ENCODE measurements around the gene SLC29A3. TPM values are rescaled to one million over a fixed set of nuclear protein-coding genes. Genes with fewer than 3 reads are reported as not detected.

SLC29A3 gene
- total RNA-seq, 1 experiment from 2014 or later, result 9.2 TPM

GRCh38 chr10:71323407-71323806 is 4.3 kb downstream of the SLC29A3 start:
- Mint-ChIP-seq H3K36me3 (ENCODE audit: insufficient read depth in 1 of 3, low read depth in 3 of 3) (peaks cover 11 to 32% (median 24%) of the 10 kb centered on the region in 3 experiments; a peak in 6 of 7 replicates), H3K4me3 (no peak overlapping the region), H3K27ac (no peak overlapping the region; a peak in 1 of 7 replicates), H3K27me3 (ENCODE audit: low read depth) (no peaks in the 10 kb centered on the region), H3K4me1 (peaks cover 9% of the 10 kb centered on the region in 2 experiments), H3K9me3 (no peaks in the 10 kb centered on the region)
- Histone ChIP-seq H4K8ac (replicated peaks; ENCODE audit: insufficient read length, low read depth, low read length) (no peak overlapping the region), H2AK5ac (ENCODE audit: insufficient read length, low read length) (no peak overlapping the region), H4K5ac (ENCODE audit: insufficient read length, low read depth, low read length) (no peak overlapping the region), H3K14ac (ENCODE audit: insufficient read depth, low read length) (no peak overlapping the region), H2BK15ac (ENCODE audit: low read depth, low read length) (no peak overlapping the region), H4K20me1 (ENCODE audit: control insufficient read depth, insufficient read depth, insufficient read length) (no peaks in the 10 kb centered on the region), H3K23ac (ENCODE audit: insufficient read length, low read depth, low read length) (no peak overlapping the region), H2BK120ac (ENCODE audit: low read depth, low read length, poor library complexity, severe bottlenecking) (no peak overlapping the region), H3K27me3 (ENCODE audit: insufficient read depth, low read length) (no peaks in the 10 kb centered on the region), H3K56ac (ENCODE audit: insufficient read length, low read depth, low read length) (no peak overlapping the region), H2BK20ac (ENCODE audit: low read depth, low read length, poor library complexity, severe bottlenecking) (no peak overlapping the region), H2BK5ac (ENCODE audit: insufficient read length, low read length) (no peak overlapping the region), H2AFZ (ENCODE audit: low read length) (no peak overlapping the region), H3K79me1 (ENCODE audit: insufficient read depth, low read depth, low read length, poor library complexity, severe bottlenecking) (no peaks in the 10 kb centered on the region), H3K23me2 (ENCODE audit: insufficient read length, low read depth, low read length, poor library complexity, severe bottlenecking) (peaks cover 3% of the 10 kb centered on the region), H3K18ac (ENCODE audit: insufficient read length, low read depth, low read length) (no peak overlapping the region), H3K9ac (ENCODE audit: extremely low read depth, insufficient read length, low read length) (no peak overlapping the region), H3K4ac (ENCODE audit: low read depth, low read length) (no peak overlapping the region), H3K9me3 (ENCODE audit: control insufficient read depth, low read depth, low read length) (no peaks in the 10 kb centered on the region), H4K91ac (ENCODE audit: insufficient read length, low read depth, low read length) (no peak overlapping the region), H2BK12ac (ENCODE audit: insufficient read length, low read depth, low read length) (no peak overlapping the region), H3K79me2 (ENCODE audit: insufficient read depth, low read length) (no peaks in the 10 kb centered on the region), H3T11ph (ENCODE audit: low read length) (no peak overlapping the region), H3K4me1 (ENCODE audit: insufficient read depth, low read length) (no peaks in the 10 kb centered on the region), H3K27ac (ENCODE audit: insufficient read length, low read depth, low read length) (no peak overlapping the region), H3K4me2 (ENCODE audit: insufficient read depth, insufficient read length, low read length) (no peak overlapping the region)
- TF ChIP-seq CTCF (conservative IDR thresholded peaks at IDR 0.05), result no peak
- no CpG with 5 or more reads among the region's 4 CpGs for WGBS (ENCODE audit: extremely low coverage, insufficient read length, low lambda C conversion rate)
- no peak for DNase-seq

Measured in H9 (cell line).